ENCODE results near the gene PTPRB. TPM values are rescaled to one million over a fixed set of nuclear protein-coding genes. Genes with fewer than 3 reads are reported as not detected.
A peak's percentile ranks its signal among the peaks of the same experiment; 100 is the strongest.

PTPRB gene
- polyA plus RNA-seq, 5 donors: 21.9 to 40.8 (median 35.8) TPM

GRCh38 chr12:70645494-70646317 lies 8.5 kb upstream of the PTPRB start:
- DNase-seq: peak; percentile 49 to 58

GRCh38 chr12:70644861-70645260 lies 7.6 kb upstream of the PTPRB start:
- DNase-seq: no peak

GRCh38 chr12:70643939-70644338 lies 6.7 kb upstream of the PTPRB start:
- no peak for DNase-seq

GRCh38 chr12:70641691-70642090 lies 4.5 kb upstream of the PTPRB start:
- DNase-seq: no peak

GRCh38 chr12:70640901-70641300 lies 3.7 kb upstream of the PTPRB start:
- no peak for DNase-seq

- no peak for DNase-seq
These were observed 2.3 kb upstream of the PTPRB start for GRCh38 chr12:70639535-70639934.

- DNase-seq: no peak
These were observed 1.6 kb upstream of the PTPRB start for GRCh38 chr12:70638639-70639360.

- DNase-seq: no peak
These were observed 1.5 kb downstream of the PTPRB start for GRCh38 chr12:70635755-70636154.

GRCh38 chr12:70628701-70629480 lies 8.3 kb downstream of the PTPRB start:
- DNase-seq: no peak

GRCh38 chr12:70627677-70628076 lies 9.6 kb downstream of the PTPRB start:
- no peak for DNase-seq

- DNase-seq: no peak
These were observed 11.0 kb downstream of the PTPRB start for GRCh38 chr12:70626180-70626579.

GRCh38 chr12:70619471-70620152 lies 17.6 kb downstream of the PTPRB start:
- no peak for DNase-seq

- DNase-seq: no peak
These were observed 18.9 kb downstream of the PTPRB start for GRCh38 chr12:70618371-70618770.

- no peak for DNase-seq
These were observed 19.8 kb downstream of the PTPRB start for GRCh38 chr12:70617450-70617849.

GRCh38 chr12:70615174-70615866 lies 21.9 kb downstream of the PTPRB start:
- no peak for DNase-seq

GRCh38 chr12:70609739-70610491 lies 27.3 kb downstream of the PTPRB start:
- DNase-seq: peak; percentile 34 to 47

- no peak for DNase-seq
These were observed 28.0 kb downstream of the PTPRB start for GRCh38 chr12:70609203-70609602.

GRCh38 chr12:70608184-70608583 lies 29.0 kb downstream of the PTPRB start:
- DNase-seq: no peak

GRCh38 chr12:70607107-70607506 lies 30.1 kb downstream of the PTPRB start:
- no peak for DNase-seq

- no peak for DNase-seq
These were observed 31.3 kb downstream of the PTPRB start for GRCh38 chr12:70605976-70606375.

Data from right lung (tissue), 5 donors.